Activated naive CD4-positive, alpha-beta T cell treated with Interleukin-2 at 50 U/mL for 16 hours (primary cell): ENCODE data around the gene RNASE8.
"Not testable (repeated sequence)": the region's sequence is repeated elsewhere in the genome, so short reads cannot be mapped to it uniquely, and the experiment has no call there.

Experiments used
- DNase-seq: peaks from one replicate; pipeline ENCODE4 v3.0.0-alpha.2; 2020

Gene RNASE8, protein sequence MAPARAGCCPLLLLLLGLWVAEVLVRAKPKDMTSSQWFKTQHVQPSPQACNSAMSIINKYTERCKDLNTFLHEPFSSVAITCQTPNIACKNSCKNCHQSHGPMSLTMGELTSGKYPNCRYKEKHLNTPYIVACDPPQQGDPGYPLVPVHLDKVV

GRCh38 chr14:21057803-21058675 lies at the start of gene RNASE8:
TSS of gene RNASE8 (plus strand) at chr14:21057822. CDS start at chr14:21057893, 71 bp downstream.
- no peak for DNase-seq

GRCh38 chr14:21009721-21010120 lies 47.9 kb upstream of the RNASE8 start:
- DNase-seq: not testable (repeated sequence)

DNA sequence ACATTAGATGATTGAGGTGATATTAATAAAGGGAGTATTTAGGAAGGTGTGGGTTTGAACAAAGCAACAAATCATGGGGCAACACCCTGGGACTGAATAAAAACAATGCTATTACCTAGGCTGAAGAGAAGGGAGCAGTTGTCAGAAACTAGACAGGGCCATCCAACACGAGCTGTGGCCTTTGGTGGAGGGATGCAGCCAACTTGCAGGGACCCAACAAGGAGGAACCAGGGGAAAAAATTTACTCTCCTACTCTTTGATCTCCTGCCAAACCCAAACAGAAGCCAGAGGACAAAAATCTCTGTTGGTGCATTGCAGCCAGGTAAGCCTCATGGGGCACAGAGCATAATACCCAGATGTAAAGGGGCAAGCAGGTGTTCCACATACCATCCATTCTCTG lies 46.5 kb upstream of the RNASE8 start:
- no peak for DNase-seq

GRCh38 chr14:21014761-21015190 lies 42.8 kb upstream of the RNASE8 start:
- peak; percentile 80 for DNase-seq

GRCh38 chr14:21015312-21015711 lies 42.3 kb upstream of the RNASE8 start:
- no peak for DNase-seq

DNA sequence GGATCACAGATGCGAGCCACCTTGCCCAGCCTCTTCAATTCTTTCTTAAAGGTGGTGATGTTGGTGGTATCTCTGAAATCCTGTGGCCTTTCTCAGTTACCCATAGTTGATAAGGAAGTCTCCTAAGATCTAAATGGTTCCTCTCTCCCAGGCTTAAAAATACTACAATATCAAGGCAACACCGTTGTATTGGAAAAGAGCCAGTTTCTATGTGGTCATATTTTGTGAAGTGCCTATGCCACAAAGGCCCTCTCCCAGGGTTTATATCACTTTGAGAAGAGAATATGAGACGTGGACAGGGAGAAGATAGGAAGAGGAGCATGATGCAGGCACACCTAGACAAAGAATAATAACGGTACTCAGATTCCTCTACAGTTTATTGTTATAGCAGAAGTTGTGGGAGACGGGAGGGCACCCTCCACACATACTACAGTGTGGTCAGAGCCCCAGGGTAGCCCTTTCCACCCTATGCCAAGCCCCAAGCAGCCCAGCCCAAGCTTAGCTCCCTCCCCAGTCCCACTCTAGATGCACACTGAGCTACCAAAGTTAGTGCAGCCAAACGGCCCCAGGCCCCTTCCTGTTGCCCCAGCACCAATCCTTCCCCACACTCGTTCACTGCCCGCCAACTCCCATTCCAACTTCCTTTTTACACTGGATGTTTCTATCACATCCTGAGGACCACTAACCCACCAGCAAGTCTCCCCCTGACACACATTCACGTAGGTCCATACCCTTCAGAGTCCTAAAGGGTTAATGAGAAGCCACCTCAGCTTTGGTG lies 41.0 kb upstream of the RNASE8 start:
- DNase-seq: no peak

- no peak for DNase-seq
Observed at GRCh38 chr14:21017528-21018245, 39.9 kb upstream of the RNASE8 start.

GRCh38 chr14:21018286-21018685 lies 39.3 kb upstream of the RNASE8 start:
- no peak for DNase-seq

GRCh38 chr14:21018781-21019180 lies 38.8 kb upstream of the RNASE8 start:
- no peak for DNase-seq

DNA sequence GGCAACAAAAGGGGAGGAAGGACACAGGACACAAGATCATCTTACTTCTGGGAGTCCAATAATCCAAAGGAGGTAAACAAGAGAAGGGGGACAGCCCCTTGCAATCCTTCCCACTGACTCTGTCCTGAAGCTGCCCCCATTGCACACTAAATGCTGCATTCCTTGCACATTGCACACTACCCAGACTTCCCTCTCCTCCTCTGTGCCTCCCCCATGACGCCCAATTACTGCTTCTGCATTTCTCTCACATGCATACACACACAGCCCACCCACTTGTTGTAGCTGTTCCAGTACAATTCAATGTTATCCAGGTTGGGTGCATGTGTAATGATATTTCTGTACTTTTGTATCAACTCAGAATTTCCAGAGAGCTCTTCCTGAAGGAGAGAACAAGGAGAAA lies 38.3 kb upstream of the RNASE8 start:
- no peak for DNase-seq

GRCh38 chr14:21020977-21021545 lies 36.6 kb upstream of the RNASE8 start:
- no peak for DNase-seq

GRCh38 chr14:21022686-21023085 lies 34.9 kb upstream of the RNASE8 start:
- DNase-seq: no peak

DNA sequence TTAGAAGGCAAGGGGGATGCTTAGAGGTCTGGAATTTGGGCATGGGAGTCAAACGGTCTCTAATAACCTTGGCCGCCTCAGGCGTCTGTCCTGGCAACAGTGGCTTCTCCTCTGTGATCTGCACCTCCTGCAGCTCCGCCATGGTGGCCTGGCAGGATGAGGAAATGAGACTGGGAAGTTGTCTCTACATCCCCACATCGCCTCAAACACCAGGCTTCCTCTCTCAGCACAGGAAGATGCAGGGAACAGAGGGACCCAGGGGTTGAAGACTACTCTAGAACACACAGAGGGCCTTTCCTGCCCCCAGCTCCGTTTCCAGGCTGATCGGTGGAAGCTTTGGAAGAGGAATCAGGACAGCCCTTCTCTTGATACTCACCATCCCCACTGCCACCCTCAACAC lies 34.4 kb upstream of the RNASE8 start:
- DNase-seq: no peak

DNA sequence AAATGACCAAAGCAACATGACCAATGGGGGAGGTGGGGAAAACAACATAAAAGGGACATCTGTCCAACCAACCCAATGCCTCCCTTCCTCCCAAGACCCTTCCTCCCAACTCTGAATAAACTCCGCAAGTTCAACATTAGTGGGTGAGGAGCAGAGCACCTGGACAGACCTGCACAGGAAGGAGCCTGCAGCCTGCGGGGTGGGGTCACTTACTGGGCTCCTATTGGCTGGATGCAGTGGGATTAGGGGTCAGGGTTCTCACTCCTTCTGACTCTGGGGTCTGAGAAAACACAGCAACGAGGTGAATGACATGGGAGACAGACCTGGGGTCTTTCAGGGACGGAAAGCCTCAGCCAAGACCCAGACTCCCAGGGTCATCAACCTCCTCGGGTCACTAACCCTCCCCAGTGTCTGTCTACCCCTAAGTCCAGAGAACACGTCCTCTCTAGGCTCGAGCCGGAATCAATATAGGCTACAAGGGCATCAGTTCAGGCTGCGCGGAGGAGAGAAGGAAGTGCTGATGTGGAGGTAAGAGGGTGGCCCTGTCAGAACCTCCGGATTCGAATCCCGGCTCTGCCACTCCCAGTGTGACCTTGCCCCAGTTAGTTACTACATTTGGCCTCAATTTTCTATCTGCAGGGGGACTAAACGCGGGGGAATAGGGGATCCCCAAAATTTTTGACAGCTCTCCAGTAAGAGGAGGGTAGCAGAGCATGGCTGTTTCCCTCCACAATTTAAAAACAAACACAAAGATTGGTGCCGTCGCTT lies 33.6 kb upstream of the RNASE8 start:
- DNase-seq: no peak

GRCh38 chr14:21024585-21025370 lies 32.8 kb upstream of the RNASE8 start, which contains the start of gene NDRG2:
TSS of gene NDRG2 (minus strand) at chr14:21025061. CDS start at chr14:21023315, 1,746 bp downstream.
- peak; percentile 72 for DNase-seq

- DNase-seq: no peak
Observed at GRCh38 chr14:21025371-21026273, 32.0 kb upstream of the RNASE8 start.

- no peak for DNase-seq
Observed at GRCh38 chr14:21026274-21026987, 31.2 kb upstream of the RNASE8 start.

DNA sequence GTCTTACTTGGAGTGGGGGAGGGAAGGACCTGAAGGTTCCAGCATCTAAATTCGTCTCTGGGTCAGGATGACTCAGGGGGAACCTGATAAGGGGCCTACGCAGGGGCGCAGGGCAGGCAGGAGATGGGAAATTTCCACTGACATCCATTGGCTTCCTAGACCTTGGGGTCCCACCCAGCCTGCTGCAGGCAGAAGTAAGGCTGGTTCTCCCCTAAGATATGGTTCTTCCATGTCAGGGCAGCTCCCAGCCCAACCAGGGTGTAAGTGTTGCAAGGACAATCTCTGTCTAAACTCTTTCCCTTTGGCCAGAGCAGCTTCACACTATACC lies 30.7 kb upstream of the RNASE8 start:
- no peak for DNase-seq

GRCh38 chr14:21029917-21030316 lies 27.7 kb upstream of the RNASE8 start, which contains the start of gene TPPP2:
TSS of gene TPPP2 (plus strand) at chr14:21030217. CDS start at chr14:21030582, 365 bp downstream.
- no peak for DNase-seq
